Body of pancreas (tissue), 4 donors: ENCODE measurements around the gene TEX51.

ENCODE experiments used
- CTCF ChIP-seq, 7 experiments: fragments of 450-650 bp in 4 of 7; fragments of 200-600 bp in 3 of 7; sonication (generic) in 3 of 7; IDR thresholded peaks; one replicate each; pipeline ENCODE4 v1.5.1; 2016 to 2019; ENCODE audit warnings: antibody characterized with exemption in 7 of 7
- POLR2A ChIP-seq, 3 donors: fragments of 450-650 bp; IDR thresholded peaks; one replicate each; pipeline ENCODE4 v1.6.1; 2016; ENCODE audit warnings: antibody characterized with exemption in 3 of 3, mild to moderate bottlenecking in 2 of 3

- TF ChIP-seq CTCF (IDR thresholded peaks at IDR 0.05): no peak
- TF ChIP-seq POLR2A (IDR thresholded peaks at IDR 0.05): no peak
Observed at GRCh38 chr2:126906781-126907180, 8.1 kb downstream of the TEX51 start.
